ENCODE results near the gene HTT.

The HTT gene

DNA sequence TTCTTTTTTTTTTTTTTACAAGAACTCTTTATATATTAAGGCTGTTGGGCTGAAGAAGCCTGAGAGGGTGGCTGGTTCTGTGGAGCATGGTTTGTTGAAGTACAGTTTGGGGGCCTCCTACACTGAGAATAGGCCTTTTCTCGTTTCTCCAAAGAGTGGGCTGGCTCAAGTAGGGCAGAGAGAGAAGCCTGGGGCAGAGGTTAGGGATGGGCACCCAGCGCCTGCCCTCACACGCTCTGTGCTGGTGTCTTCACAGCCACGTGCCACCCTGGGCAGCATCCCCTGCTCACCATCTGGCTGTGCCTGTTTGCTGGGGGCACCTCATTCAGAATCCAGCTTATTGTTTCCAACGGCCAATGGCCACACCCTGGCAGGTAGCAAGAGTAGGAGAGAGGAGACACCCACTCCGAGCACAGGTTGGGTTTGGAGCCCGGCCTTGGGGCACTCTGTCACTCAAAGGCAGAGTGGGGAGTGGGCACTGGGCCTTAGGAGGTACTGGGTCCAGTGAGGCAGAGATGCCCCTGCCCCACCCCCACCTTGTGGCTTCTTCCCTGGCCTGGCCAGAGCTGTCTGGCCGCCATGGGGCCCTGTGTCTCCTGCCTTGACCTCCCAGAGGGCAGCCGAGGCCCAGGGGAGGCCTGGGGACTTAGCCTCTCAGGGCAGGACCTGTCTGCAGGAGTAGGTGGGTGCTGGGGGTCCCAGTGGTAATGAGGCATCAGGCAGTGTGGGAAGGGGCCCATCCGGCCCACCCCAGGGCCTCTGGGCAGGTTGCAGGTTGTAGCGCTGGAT lies 177.4 kb downstream of the HTT start:
- no peak for DNase-seq (ENCODE audit: low read depth)
- no peak overlapping the region for H3K4me3 ChIP-seq (ENCODE audit: low read depth, low read length)

DNA sequence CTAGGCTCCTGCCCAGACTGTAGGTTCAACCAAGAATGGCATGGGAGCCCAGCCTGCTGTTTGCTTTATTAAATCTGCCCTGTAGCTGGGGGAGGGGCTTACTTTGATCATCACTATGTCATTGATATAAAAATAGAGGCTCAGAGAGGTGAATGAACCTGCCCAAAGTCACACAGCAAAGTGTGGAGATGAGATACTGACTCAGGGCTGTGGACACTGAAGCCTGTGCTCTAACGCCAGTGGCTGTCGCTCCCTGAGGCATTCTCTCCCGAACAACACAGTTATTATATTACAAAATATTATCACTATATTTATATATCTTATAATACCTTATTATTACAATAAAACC lies 178.0 kb downstream of the HTT start:
- H3K4me3 ChIP-seq (ENCODE audit: low read depth, low read length) = no peak overlapping the region
- no peak for DNase-seq (ENCODE audit: low read depth)

DNA sequence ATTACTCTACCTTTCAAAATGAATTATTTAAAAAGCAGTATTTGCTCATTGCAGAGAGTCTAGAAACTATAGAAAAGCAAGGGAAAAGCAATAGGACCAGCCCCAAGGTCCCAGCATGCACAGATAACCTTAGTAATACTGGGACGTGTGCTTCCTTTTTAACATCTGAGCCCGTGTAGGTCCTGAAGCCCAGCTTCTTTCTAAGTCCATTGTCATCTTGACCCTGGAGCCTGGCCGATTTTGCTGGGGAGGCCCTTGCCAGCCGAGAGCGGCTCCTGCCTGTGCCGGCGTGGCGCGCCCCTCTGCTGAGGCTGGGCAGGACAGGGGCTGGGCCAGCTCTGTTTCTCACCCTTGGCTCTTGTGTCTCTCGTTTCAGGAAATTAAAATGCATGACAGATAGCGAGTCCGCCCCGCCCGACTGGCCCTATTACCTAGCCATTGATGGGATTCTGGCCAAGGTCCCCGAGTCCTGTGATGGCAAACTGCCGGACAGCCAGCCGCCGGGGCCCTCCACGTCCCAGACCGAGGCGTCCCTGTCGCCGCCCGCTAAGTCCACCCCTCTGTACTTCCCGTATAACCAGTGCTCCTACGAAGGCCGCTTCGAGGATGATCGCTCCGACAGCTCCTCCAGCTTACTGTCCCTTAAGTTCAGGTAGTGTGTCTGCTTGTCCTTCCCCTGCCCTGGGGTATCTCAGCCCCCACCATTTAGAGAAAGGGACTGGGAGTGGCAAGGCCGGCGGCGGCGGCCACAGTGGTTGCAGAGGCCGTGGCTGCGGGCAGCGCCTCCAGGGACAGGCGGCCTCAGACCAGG lies 178.6 kb downstream of the HTT start:
- DNase-seq (ENCODE audit: low read depth) = no peak
- no peak overlapping the region for H3K4me3 ChIP-seq (ENCODE audit: low read depth, low read length)

DNA sequence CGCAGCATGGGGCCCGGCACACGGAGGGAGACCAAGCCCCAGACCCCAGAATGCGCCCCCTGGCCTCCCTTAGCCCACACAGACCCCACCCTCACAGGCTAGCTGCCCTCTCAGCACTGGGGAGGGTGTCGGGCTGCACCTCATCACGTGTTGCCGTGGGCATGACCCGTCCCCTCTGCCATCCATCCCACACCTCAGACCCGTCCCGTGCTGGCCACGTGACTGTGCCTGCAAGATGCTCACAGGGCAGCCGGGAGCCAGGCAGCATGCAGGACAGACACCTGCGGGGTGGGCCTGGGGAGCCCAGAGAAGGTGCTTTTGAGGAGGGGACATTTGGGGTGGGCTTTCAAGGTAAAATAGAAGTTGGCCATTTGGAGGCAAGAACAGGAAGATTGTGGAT lies 179.3 kb downstream of the HTT start:
- DNase-seq (ENCODE audit: low read depth) = no peak
- no peak overlapping the region for H3K4me3 ChIP-seq (ENCODE audit: low read depth, low read length)

DNA sequence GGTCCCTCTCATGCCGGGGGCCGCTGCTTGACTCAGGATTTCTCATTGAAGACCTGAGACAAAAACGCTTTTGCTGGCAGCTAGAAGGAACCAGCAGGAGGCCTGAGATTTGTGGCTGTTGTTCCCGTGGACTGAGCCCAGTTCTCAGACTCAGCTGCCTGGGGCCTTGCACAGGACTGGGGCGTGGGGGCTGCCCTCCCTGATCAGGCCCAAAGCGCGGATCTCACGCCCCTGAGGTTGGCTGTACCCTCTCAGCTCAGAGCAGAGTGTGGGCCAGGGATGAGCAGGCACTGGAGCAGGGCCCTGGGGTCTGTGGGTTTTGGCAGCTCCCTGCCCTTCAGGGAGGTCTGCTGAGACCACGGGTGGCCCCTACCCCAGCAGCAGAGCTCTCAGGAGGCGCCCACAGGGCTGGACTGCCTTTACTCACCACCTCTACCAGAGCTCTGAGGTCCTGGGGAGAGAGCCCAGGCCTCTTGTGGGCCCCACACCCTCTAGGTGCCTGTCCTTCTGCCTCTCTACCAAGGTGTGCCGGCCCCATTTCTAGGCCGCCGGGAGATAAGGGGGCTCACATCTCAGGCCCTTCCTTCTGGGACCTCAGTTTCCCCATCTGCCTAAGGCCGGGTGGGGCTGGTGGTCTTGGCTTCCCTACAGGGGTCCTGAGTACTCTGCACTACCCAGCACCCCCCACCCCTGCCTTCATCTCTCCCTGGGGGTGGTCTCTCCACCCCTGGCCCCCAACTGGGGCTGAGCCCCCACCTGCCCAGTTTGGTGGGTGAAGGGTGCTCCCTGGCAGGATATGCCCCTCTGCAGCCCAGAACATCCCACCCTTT lies 180.0 kb downstream of the HTT start:
- no peak for DNase-seq (ENCODE audit: low read depth)
- no peak overlapping the region for H3K4me3 ChIP-seq (ENCODE audit: low read depth, low read length)

DNA sequence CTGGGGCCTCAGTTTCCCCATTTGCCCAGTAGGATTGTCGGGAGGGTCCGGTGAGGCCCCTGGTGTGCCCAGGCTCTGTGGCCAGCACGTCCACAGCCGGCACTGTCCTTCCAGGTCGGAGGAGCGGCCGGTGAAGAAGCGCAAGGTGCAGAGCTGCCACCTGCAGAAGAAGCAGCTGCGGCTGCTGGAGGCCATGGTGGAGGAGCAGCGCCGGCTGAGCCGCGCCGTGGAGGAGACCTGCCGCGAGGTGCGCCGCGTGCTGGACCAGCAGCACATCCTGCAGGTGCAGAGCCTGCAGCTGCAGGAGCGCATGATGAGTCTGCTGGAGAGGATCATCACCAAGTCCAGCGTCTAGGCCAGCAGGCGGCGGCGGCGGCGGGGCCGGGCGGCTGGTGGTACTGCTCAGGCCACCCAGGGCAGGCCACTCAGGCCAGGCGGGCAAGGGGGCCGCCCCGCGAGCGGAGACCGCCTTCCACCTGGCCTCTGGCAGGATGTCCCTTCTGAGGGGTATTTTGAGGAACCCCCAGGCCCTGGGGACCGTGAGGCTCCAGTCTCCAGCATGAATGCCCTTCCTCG lies 181.2 kb downstream of the HTT start:
- H3K4me3 ChIP-seq (ENCODE audit: low read depth, low read length) = no peak overlapping the region
- DNase-seq (ENCODE audit: low read depth) = no peak

DNA sequence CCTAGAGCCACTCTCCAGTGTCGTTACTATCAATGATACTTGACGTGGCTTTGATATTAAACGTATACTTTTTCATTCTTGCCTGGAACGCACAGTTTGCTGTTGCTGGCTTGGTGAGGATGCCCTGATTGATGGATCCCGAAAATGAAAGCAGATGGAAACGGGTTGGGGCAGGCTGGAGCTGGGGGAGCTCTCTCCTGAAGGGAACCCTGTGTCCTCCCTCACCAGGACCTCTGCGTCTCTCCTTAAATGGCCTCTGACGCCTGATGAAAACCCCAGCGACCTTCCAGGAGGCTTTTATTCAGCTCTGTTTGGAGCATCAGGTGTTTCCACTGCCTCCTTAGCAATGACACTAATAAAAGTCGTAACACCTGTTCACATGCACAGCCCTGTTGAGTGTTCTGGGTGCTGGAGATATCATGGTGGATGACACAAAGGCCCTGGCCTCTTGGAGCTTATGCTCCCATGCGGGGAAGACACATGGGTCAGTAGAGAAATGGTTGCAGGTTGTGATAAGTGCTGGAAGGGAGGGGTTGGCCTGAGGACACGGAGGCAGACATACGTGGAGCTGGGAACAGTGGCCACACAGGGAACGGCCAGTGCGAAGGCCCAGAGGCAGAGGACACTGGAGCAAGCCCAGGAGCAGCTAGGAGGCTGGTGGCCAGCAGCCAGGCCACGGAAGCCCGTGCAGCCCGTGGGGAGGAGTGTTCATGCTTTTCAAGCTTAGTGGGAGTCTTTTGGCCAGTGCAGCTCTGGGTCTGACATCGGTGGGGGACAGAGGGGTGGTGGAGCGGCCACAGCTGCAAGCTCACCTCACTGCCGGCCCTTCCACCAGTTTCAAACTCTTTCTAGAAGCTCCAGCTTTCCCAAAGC lies 182.0 kb downstream of the HTT start:
- DNase-seq (ENCODE audit: low read depth) = no peak
- H3K4me3 ChIP-seq (ENCODE audit: low read depth, low read length) = no peak overlapping the region

DNA sequence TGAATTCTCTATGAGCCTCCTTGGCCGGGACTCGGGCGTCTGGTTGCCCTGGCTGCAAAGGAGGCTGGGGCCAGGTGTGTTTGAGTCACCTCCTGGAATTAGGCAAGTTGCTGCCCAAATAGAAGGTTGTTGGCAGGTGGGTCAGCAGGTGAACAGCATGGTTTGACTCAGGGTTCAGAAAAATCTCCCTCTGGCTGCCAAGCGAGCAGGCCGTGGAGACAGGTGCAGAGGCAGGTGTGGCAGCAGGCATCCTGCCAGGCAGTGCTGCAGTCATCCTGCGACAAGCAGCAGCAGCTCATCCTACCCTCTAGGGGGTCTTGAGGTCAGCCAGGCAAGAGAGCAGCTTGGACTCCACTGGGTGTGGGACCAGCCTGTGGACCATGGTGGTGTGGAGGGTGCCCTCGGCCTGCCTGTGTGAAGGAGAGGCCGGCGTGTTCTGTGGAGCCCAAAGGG lies 182.6 kb downstream of the HTT start:
- H3K4me3 ChIP-seq (ENCODE audit: low read depth, low read length) = no peak overlapping the region
- no peak for DNase-seq (ENCODE audit: low read depth)

DNA sequence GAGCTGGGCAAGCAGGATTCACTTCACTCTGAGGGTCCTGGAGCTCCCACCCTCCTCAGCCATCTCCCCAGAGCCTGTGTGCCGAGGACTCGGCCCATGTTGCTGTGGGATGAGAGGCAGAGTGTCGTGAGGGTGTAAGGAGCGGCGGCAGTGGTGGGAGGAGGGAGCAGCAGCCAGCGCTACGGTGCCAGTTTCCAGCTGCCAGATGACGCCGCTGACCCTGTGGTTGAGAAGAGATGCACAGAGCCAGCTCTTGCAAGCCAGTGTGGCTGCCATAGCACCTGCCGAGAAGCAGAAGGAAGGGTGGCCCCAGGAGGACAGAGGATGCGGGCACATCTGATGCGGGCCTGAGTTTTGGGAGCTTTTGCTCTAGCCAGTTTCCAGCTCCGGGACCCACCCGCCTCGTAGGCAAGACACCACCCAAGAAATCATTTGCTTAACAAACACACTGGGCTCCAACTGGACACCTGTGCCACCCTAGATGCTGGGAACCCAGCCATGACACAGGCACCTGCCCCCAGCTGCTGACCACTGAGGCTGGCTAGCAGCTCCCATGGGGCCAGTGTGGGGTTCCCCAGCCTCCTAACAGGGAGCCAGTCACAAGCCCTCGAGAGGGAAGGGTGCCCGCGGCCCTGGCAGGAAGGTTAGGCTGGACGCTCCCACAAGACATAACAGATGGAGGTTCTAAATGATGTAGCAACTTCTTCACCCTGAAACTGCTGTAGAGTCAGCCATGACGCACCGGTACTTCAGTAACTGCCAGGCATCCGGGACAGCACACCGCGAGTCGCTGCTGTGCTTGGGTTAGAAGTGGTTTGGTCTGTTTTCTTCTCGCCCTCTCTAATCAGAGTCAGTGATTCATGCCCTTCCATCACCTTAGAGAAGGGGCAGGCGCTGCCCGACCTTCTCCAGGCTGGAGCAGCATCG lies 183.3 kb downstream of the HTT start:
- H3K4me3 ChIP-seq (ENCODE audit: low read depth, low read length) = no peak overlapping the region
- DNase-seq (ENCODE audit: low read depth) = no peak

DNA sequence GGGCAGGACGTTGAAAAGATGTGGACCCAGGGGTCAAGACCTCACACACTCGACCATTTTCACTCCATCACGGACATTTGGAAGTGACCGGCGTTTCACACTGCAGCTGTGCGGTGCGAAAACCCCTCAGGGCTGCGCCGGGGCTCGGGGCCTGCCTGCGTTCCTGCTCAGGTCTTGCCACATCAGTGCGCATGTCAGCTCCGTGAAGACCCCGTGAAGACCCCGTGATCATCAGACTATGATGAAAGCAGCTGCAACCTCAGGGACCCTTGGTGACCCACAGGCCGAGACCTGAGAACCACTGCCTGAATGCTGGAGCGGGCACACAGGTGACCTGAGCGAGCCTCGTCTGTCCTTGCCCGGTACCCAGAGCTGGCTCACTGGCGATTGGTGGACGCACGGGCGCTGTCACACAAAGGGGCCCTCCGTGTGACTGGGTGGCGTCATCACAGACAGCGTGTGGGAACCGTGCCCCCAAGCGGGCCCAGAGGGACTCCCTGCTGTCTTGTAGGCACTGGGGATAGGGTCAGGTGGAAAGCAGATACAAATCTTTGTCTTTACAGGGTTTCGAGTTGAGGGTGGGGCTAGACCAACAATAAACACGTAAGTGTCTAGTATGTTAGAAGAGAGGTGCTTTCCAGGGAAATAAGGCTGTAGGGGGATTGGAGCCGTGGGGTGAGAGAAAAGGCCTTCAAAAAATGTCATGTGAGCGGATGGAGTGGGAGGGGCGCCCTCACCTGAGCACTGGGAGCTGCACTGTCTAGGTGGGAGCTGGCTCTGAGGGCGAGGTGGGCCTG lies 187.1 kb downstream of the HTT start:
- no peak for DNase-seq (ENCODE audit: low read depth)
- H3K4me3 ChIP-seq (ENCODE audit: low read depth, low read length) = no peak overlapping the region

DNA sequence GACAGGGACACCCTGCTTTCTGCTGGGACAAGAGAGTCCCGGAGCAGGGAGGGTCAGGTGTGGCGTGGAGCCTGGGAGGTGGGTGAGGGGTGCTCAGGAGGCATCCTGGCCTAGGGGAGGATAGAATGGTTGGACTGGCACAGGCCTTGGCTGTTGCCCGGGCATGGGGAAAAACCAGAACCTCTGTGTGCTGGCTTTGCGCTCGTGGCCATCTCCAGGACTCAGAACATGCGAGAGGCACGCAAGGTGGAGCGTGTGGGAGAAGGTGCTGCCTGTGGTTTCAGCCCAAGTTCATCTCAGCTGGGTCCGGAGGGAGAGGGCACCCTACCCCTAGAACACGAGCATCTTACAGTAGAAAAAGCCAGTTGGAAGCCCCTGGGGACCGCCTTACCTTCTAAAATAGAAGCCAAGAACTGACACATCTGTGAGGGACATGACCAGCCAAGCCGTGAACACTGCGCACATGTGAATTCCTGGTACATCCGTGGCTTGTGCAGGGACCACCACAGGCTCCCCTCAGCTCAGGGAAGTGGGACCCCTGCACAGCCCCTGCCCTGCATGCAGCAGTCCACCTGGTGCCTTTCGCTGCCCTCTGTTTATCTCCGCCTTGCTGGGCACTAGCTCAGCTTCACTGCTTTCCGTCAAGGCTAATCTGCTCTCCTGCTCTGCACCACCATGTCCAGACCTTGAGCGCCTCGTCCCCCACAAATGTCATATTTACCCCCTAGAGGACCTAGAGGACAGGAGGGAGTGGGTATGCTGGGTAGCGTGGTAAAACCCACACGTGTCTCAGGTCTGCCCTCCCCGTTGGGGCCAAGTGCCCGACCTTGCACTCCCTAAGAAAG lies 187.9 kb downstream of the HTT start:
- H3K4me3 ChIP-seq (ENCODE audit: low read depth, low read length) = no peak overlapping the region
- DNase-seq (ENCODE audit: low read depth) = no peak

DNA sequence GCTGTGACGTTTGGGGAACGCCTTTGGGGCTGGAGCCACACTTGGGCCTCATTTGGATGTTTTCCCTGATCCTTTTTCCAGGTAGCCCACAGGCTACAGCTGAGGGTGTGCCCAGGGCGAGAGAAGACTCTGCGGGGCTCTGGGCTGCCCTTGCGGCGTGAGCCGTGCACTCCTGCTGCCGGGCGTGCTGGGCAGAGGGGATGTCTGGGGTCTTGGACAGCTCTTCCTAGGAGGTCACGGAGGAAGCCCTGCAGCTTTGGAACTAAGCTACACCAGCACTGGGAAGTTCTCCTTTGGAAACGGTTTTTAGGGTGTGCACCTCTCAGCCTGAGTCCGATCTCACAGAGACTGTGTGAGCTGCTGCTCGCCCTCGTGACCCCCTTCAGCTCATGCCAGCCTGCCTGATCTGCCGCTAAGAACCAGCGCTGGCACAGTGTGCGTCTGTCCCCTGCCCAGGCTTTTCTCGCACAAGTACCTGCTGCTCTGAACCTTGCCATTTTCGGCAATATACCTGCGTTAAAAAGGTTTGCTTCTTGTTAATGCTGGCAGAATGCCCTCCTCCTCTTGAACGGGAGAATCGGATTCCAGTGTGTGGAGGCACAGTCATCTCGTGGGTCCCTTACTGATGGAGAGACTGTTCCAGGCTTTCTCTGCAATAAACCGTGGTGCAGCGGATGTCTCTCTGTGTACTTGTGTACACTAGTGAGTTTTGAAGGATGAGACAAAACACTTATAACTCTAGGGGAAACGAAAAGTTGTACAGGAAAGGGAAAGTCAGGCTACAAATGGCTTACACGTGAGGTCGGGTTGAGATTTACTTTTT lies 188.8 kb downstream of the HTT start:
- H3K4me3 ChIP-seq (ENCODE audit: low read depth, low read length) = no peak overlapping the region
- DNase-seq (ENCODE audit: low read depth) = no peak

DNA sequence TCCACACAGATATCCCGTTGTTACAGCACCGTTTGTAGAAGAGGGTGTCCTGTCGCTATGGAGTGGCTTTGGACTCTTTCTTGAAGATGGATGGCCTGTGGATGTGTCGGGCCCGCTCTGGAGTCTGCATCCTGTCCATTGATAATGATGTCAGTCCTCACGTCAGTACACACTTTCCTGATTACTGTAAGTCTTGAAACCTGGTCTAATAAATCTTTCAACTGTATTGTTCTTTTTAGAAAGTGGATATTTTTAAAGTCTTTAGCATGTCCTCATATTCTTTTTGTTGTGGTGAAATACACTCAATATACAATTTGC lies 189.4 kb downstream of the HTT start:
- H3K4me3 ChIP-seq (ENCODE audit: low read depth, low read length) = no peak overlapping the region
- no peak for DNase-seq (ENCODE audit: low read depth)

DNA sequence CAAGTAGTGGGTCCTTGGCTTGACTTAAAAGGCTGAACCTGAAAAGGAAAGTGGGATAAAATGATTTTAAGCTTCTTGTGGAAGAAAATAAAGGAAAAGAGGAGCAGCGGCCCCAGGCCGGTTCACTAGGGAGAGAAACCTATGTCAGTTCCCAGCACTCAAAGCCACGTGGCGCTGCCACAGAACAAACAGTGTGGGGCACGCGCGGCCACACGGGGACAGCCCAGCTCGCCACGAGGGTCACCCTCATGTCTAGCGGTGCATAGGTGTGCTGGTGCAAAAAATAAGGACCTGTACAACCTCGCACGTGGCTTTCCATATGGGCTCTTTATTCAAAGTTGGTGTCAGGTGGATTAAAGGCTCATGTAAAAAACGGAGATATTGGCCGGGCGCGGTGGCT lies 191.6 kb downstream of the HTT start:
- DNase-seq (ENCODE audit: low read depth) = no peak
- H3K4me3 ChIP-seq (ENCODE audit: low read depth, low read length) = no peak overlapping the region

DNA sequence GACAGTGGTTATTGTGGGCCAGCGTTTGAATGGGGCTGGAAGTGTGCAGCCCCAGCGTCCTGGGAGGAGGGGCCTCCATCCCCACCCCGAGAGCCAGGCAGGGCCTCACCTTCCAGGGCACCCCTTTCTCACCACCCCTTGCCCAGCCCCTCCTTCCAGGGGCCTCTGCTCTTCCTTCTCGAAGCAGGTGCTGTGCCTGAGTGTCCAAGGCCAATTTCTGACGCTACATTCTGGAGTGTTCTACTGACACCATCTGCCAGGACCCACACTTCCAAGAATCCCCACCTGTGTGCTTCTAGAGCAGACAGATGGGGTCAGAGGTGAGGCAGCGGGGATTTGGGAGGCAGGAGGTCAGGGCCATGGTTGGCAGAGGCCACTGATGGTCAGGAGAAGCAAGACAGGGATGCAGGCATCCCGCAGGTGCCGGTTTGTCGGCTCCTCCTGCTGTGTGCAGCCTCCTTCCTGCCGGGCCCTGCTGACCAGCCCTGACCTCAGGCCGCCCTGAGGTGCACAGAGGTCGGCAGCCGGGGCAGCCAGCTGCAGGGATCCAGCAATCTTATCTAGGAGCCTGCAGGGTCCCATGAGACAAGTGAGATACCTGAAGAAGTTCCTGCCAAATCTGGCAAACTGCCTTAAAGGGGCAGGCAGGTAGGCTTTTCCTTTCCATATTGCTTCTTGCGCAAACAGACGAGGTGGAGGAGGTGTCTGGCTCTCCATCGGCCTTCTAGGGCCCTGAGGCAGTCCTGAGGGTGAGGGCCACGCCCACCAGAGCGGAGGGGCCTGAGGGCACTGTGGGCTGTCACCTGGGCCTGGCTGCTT lies 193.3 kb downstream of the HTT start:
- no peak overlapping the region for H3K4me3 ChIP-seq (ENCODE audit: low read depth, low read length)
- no peak for DNase-seq (ENCODE audit: low read depth)
